HG03025 (cell line): ENCODE measurements around the gene ASS1.
"Not testable (repeated sequence)": the region's sequence is repeated elsewhere in the genome, so short reads cannot be mapped to it uniquely, and the experiment has no call there.

ENCODE experiments used
- ATAC-seq: cut with Tn5 transposase; IDR thresholded peaks from one replicate; pipeline ENCODE4 v1.9.1; 2021; ENCODE audit warnings: mild to moderate bottlenecking, moderate library complexity; ENCODE audit not compliant: unreplicated experiment, low FRiP score

ASS1 gene

GRCh38 chr9:130432796-130433167 lies 12.0 kb upstream of the ASS1 start:
- ATAC-seq = no peak

GRCh38 chr9:130433168-130433946 lies 11.4 kb upstream of the ASS1 start:
- ATAC-seq = no peak

DNA sequence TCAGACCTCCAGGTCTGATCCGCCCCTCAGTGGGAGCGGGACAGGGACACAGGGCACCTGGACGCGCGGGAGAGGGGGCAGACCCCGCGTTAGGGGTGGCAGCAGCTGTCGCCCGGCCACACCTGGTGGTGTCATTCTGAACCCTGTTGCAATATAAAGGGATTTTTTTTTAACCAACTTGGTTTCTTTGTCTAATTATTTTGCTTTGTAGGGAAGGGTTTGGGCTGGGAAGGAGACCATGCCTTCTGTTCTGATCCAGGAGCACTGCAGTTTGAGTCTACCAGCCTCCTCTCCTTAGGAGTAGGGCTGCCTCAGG lies 10.9 kb upstream of the ASS1 start:
- no peak for ATAC-seq

GRCh38 chr9:130434656-130435055 lies 10.1 kb upstream of the ASS1 start:
- not testable (repeated sequence) for ATAC-seq

- no peak for ATAC-seq
Observed at GRCh38 chr9:130437011-130437789, 7.6 kb upstream of the ASS1 start.

DNA sequence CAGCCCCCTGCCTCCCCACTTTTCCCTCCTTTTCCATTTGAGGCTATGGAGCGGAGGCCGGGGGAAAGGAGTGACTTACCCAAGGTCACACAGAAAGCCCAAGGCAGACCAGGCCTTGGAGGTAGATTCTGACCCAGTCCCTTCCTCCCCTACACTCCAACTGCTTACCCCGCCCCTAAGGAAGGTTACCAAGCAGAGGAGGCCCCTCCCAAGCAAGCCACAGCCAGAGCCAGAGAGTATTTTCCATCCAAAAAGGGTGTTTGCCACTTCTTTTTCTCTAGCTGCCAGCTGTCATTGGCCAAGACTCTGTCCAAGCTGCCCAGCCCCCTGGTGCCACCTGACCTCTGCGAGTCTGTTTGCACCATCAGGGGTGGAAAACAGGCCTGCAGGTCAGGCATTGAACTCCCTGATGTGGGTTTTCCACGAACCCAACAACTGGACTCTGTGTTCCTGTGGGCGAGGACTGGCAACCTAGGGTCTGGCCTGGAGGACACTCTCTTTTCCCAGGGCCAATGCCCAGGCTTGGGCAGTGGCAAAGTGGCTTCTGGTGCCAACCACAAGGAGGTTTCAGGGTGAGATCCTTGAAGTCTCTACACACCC lies 6.3 kb upstream of the ASS1 start:
- ATAC-seq = no peak

- no peak for ATAC-seq
Observed at GRCh38 chr9:130441031-130441430, 3.7 kb upstream of the ASS1 start.

- no peak for ATAC-seq
Observed at GRCh38 chr9:130442746-130443455, 1.9 kb upstream of the ASS1 start.

DNA sequence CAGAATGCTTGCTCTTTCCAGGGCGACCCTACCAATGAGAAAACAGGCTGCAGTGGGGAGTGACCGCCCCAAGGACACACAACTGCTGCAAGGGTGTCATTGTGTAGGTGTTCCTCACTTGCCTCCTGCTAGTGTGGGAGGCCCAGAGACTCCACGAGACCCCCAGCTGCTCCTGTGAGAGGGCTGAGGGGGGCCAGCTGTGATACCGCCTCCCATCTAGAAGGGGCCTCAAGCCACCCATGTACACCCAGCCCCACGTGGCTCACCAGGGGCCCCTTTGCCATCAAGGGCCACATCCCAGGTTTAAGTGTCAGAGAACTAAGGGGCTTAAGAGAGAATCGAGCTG lies 1.3 kb upstream of the ASS1 start:
- ATAC-seq = no peak

- no peak for ATAC-seq
Observed at GRCh38 chr9:130443840-130444492, 795 bp upstream of the ASS1 start.

DNA sequence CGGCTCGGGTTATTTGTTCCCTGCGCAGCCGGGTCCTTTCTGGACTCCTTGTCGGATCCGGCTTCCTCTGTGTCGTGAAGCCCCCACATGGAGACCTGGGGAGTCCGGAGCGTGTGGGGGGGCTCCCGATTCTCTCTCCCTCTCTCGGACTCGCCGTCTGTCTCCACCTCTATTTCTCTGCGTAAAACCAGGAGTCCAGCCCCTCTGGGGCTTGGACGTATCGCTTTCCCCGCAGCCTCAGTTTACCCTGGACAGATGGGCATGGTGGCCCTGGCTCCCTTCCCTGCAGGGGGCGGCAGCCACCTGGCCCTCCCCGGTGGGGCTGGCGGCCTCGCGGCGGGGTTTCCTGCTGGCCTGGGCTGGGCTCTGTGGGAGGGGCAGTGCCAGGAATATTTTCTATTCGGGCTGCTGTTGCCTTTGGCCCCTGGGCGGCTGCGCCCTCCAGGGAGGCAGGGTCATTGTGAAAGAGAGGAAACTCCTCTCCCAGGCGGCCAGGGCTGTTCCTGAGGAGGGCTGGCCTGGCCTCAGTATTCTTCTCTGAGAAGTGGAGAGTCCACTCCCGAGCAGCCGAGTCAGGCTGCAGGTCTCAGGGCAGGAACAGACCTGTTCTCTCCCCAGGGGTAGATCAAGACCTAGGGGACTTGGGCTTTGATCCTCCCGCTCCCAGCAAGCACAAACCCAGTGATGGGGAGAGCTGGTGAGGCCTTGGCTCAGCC lies 665 bp downstream of the ASS1 start:
- no peak for ATAC-seq

- ATAC-seq = no peak
Observed at GRCh38 chr9:130446101-130446861, 1.5 kb downstream of the ASS1 start.

DNA sequence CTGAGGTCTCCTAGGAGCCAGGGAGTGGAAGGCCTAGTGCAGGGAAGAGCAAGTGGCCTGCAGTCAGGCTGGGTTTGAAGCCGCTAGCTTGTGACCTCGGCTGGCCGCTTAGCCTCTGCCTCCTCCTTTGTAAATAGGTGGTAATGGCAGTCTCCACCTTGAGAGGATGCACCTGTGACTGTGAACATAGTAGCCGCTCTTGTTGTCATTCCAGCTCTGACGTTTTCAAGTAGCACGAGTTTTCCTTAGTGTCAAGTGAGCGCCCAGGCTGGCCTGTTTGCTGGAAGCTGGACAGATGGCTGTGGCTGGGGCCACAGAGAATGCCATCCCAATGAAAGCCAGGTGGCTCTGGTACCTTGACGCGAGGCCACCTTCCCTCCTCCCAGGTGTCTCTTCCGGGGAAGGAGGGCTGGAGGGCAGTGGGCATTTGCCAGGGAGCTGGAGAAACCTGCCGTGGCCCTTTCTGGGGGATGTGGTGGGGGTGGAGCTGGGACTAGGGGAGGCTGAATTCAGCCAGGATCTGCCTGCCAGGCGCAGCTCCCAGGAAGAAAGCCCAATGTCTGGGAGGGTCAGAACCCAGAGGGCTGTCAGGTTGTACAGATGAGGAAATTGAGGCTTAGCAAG lies 2.5 kb downstream of the ASS1 start:
- no peak for ATAC-seq

GRCh38 chr9:130448035-130448624 lies 3.4 kb downstream of the ASS1 start:
- no peak for ATAC-seq

- no peak for ATAC-seq
Observed at GRCh38 chr9:130448771-130449603, 4.2 kb downstream of the ASS1 start.

DNA sequence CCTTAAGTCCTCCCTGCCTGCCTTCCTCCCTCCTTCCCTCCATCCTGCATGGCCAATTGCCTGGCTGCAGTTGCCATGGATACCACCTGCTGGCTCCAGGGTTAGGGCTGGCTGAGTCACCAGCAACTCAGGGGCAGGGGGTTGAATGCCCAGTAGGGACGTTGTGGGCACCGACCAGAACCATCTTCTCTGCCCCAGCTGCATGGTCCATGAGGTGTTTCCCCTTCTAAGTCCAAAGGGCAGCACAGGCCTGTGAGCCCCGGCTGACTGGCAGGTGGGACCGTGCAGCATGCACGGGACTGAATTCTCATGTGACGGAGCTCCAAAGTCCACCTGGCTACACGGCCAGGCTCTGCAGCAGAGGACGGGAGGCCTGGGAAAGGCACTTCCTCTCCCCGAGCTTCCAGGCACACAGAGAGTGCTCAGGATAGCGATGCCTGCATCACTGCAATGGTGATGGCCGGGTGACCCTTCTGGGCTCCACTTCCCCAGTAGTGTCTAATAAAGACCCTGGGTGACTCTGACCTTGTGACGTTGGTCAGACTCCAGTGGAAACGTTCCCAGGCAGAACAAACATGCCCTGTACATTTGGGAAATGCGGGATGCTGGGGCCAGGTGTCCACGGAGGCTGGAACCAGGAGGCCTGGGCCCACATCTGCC lies 5.7 kb downstream of the ASS1 start:
- ATAC-seq = no peak

- ATAC-seq = no peak
Observed at GRCh38 chr9:130451004-130451390, 6.2 kb downstream of the ASS1 start.
